GM18873 (cell line): ENCODE results near the gene NR0B2.

Experiments used
- ATAC-seq: cut with Tn5 transposase; IDR thresholded peaks from one replicate; pipeline ENCODE4 v1.9.1; 2021; ENCODE audit warnings: mild to moderate bottlenecking, moderate library complexity, moderate number of reproducible peaks; ENCODE audit not compliant: unreplicated experiment, low FRiP score

Gene NR0B2

DNA sequence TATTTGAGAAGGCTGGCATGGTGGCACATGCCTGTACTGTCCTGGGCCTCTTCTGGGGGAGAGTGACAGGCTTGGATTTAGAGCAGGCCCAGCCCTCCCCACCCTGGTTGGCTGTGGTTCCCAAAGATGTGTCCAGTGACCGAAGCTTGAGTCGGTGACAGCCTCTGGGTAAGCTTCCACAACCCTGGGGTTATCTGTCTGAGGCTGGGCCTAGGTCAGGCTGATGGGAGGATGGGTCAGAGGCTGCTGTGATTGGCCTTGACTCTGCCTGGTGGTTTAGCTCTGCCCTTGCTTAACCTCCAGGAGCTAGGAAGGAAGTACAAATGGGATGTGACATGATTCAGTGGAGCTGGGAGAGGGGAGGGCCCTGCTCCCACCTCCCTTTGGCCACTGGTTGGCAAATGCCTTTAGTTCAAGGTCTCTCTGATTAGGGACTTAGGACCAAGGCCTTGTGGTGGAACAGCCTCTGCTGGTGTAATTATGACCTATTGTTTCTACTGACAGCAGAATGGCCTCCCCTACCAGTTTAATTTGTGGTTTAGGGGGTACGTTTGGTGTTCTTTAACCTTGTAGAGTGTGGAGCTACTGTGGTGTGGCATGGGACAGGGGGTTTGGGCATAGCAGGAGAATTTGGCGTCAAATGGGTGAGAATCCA lies 24.4 kb upstream of the NR0B2 start:
- ATAC-seq = no peak

DNA sequence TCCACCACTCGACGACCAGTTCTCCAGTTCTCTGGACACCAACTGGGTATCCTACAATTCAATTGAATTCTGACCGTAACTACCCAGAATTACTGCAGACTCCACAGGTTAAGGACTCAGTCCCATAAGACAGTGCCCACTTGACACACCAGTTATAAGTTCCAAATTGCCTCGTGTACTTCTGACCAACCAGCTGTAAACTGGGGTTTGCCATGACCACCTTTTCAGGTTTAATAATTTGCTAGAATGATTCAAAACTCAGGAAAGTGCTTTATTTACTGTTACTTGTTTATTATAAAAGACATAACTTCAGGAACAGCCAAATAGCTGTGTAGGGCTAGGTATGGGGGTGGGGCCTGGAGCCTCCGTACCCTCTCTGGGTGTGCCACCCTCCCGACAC lies 23.0 kb upstream of the NR0B2 start:
- ATAC-seq = no peak

DNA sequence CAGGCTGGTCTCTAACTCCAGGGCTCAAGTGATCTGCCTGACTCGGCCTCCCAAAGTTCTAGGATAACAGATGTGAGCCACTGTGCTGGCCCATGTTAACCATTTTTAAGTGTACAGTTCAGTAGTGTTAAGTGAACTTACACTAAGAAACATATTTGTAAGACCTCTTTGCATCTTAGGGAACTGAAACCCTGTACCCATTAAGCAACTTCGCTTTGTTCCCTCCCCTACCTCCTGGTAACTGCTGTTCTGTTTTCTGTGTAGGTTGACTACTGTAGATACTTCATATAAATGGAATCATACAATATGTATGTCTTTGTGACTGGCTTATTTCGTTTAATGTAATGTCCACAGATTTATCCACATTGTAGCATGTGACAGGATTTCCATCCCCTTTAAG lies 18.8 kb upstream of the NR0B2 start:
- ATAC-seq = no peak

DNA sequence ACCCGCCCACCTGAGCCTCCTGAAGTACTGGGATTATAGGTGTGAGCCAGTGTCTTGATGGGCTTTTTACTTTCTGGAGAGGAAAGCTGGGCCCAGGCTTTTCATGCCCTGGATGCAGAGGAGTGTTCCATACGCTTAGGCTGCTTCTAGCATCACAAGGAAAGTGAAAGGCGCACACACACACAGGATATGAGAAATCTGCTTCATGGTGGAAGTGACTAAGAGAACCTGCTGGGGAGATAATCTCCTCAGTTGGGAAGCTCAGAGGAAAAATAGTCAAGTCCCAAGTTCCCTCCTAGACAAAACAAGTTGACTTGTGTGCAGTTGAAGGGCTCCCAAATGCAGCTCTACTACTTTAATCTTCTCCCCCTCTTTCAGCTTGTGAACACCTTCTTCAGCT lies 9.9 kb upstream of the NR0B2 start:
- no peak for ATAC-seq

DNA sequence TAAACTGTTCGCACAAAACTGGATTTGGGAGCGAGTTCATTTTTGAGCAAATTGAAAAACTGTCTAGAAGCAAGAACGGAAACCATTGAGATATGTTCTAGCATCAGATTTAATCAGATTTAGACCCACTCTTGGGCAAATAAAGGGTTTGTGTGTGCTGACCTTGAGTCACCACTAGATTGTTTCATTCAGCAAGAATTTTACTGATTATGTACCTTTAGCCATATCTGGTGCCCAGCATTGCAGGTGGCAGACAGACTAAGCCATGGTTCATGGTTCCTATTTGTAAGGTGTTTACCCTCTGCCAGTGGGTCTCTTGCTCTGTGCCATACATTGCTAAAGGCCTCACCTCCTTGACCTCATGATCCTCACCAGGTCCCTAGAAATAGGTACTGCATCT lies 9.1 kb upstream of the NR0B2 start:
- no peak for ATAC-seq

DNA sequence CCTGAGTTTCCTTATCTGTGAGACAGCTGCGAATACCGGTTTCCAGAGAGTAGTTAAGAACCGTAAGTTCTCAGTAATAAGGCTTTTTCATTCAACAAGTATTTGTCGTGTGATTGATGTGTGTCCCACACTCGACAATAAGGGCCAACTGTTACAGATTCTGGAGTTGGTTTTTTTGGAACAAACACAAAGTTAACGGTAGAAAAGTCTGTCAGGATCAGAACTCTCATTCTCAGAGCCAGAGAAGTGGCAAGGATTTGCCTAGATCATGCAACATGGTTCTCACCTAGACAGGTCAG lies 8.6 kb upstream of the NR0B2 start:
- ATAC-seq = no peak

DNA sequence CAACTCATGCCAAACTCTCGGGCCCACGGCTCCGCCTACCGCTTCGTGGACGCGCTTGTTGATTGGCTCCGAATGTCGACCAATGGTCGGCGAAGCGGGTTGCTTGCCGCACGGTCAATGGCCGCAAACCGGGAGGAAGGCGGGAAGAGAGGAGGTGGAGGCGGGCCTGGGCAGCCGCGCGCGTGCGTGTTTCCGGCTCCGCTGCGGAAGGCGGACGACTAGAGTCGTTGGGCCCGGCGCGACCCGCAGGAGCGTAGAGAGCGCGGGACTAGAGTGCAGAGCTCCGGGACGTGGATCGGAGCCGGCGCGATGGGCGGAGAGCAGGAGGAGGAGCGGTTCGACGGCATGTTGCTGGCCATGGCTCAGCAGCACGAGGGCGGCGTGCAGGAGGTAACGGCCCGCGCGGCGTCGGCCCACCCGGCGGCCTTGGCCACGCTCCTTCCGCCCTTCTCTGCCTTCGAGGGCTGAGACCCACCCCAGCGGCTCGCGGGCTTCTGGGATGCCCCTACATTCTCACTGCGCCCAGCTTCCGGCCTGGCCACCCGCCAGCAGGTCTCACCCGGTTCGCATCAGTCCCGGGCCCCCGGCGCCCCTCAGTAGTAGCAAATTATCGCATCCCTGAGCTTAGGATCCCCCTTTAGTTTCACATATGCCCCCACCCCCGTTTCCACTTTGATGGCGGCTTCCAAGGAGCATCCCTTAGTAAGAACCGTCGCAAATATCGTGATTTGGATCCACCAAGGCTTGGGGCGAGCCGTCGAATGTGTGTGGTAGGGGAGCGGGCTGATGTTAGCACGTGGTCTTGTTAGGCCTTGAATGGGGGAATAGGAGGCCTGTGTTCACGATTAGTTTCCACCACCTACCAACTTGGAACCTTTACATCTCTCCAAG lies 8.0 kb upstream of the NR0B2 start, which contains the start of gene NUDC:
NUDC (plus strand) TSS at position 204 of the 891 bp plus-strand sequence; CDS start at position 310, 106 bp downstream.
- ATAC-seq = peak; percentile 93

DNA sequence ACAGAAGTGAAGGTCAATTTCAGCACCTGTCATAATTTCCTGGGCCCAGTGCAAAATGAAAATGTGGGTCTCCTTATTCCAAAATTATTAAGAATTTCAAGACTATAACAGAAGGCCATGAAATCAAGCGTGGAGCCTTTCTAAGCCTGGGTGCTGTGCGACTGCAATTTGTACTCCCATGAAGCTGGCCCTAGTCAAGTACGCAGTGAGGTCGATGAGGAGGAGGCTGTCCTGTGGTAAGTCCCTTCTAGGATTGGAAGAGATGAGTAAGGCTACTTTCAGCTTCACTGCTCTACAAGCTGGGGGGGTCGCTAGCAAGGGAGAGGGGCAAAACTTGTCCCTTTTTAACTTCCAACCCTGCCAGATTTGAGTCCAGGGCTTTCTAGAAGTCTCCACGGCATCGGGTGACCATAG lies 7.4 kb upstream of the NR0B2 start:
- ATAC-seq = no peak

DNA sequence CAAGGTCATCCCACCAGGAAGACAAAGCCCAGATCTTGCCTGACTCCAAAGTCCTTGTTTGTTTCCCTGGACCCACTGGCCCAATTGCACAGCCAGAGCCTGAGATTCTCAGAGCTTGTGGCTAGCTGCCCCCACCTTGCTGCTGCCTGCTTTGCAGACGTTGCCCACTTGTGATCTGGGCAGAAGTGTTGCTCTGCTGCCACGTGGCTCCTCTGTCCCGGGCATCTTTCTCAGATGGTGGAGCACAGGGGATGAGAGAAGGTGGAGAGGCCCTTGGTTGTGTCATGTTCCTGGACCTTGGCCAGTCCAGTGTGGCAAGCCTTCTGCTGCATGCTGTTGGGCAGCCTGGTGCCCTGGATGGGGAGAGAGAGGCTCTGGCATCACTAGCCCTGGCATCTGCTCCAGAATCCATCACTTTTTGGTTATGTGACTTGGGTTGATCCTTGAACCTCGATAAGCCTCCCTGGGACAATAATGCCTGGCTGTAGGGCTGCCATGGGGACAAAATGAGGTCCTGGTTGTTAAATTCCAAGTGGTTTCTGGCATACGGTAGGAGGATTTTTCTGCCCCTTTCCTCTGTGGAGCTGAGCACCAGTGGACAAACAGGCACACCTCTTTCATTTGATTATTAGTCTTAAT lies 1.5 kb upstream of the NR0B2 start:
- no peak for ATAC-seq

DNA sequence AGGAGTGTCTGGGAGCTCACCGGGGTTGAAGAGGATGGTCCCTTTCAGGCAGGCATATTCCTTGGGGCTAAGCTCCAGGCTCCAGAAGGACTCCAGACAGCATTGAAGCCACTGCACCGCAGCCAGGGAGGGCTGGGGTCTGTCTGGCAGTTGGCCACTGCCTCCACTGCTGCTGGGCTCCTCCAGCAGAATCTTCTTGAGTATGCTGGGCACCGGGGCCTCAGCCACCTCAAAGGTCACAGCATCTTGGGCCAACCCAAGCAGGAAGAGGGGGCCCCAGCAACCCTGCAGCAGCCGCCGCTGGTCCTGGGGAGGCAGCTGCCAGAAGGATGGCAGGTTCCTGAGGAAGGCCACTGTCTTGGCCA lies 404 bp downstream of the NR0B2 start:
- ATAC-seq = no peak

DNA sequence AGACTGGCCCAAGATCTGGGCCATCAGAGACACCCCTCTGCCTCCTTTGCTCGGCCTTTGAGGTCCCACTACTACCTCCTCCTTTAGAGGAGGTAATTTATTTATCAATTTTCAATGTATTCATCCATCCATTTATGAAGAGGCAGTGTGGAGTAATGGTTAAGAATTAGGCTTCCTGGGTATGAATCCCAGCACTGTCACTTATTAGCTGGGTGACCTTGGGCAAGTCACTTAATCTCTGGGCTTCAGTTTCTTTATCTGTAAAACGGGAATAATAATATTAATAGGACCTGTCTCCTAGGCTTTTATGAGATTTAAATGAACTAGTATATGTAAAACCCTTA lies 1.7 kb downstream of the NR0B2 start:
- no peak for ATAC-seq

DNA sequence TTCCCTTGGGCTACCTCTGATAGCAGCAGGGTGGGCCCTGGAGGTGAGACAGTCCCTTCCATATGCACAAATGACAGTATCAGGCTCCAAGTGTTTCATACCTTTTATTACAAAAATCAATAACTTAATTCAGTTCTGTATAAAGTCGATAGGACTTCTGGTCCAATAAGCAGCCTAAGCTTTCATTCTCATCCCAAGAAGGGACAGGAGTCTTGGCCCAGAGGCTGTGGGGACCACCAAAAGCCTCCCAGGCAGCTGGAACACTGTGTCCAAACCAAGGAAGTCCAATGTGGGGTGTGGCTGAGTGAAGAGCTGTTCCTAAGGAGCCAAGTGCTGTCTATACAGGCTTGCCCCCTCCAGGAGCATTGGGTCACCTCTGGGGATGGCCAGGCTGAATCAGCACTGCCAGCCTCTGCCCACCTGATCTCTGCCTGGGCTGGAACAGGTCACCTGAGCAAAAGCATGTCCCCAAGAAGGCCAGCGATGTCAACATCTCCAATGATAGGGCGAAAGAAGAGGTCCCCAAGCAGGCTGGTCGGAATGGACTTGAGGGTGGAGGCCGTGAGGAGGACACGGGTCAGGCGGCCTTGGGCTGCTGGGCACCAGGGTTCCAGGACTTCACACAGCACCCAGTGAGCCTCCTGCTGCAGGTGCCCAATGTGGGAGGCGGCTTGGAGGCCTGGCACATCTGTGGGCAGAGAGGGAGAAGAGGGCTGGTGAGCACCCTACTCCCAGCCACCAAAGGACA lies 2.2 kb downstream of the NR0B2 start:
- ATAC-seq = no peak

DNA sequence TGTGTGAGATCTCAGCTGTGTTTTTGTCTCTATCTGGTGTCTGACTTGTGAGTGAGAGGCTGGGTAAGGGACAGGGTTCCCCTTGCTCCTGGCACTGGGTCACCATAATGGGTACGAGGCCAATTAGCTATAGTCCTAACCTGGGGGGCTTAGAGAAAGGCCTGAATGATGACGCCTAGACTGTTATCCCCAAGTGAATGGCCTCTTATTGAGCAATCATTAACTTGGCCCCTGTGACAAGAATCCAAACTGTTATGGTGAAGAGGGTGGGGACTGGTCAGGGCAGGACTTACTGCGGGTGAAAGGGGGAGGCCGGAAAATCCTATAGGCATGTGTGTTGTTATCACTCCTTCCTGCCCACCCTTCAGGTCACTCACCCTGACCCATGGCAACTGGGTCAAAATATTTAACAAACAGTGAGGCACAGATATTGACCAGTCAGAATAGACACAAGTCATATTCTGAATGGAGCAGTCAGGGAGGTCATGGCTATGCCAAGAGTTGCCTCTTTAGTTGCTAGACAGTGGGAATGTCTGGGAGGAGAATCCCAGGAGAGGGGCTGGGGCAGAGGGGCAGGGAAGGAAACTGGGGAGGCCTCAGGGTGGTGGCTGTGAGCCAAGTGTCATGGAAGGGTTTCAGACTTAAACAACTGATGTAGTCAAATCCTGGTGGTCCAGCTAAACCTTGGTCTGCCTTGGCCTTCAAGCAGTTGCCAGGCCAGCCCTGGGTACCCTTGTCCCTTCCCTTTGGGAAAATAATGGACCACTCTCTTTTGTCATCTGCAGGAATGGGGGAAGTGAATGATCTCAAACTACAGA lies 3.2 kb downstream of the NR0B2 start:
- ATAC-seq = no peak

DNA sequence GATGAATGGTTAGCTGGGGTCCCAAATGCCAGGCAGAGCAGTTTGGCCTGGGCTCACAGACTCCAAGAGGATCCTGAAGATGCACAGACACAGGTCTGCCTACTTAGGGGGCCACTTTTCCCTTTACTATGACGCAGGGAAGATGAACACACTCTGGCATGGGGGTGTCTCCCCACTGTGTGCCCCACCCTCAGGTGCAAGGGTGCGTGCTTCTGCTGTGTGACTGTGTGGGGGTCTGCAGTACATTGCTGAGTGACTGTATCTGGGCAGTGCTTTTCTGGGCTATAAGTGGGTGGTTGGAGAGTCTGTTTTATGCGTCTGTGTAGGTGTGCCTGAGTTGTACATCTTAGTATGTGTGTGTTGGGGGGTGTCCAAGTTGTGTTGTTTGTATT lies 3.8 kb downstream of the NR0B2 start:
- ATAC-seq = no peak

DNA sequence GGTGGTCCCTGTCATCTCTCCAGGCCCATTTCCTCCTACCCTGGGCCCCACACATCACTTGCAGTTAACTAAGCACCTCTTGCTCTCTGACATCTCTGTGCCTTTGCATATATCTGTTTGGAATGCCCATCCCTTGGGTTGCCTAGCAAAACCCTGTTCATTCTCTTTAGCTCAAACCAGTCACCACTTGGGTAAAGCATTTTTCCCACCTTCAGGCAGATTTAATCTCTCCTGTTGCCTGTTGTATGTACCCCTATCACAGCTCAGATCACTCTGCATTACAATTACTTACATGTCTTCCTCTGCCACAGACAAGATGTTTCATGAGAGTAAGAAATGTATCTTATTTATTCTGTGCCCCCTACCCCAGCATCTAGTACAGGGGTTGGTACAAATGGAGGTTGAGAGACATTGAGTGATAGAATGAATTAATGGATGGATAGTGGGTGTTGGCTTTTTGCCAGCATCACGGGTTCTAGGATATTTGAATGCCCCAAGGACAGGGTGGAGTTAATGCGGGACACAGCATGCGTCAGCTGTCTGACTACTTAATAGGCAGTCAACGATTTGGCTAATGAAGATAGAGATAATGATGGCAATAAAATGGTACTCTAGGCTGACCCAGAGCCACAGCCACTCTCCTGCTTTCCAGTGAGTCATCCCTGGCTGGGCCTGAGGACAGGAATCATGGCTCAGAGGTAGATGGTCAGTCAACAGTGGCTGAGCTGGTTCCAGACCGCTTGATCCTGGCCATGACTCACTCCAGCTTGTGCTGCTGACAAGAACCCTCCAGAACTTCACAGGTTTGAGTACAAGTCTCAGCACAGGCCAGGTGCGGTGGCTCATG lies 6.5 kb downstream of the NR0B2 start:
- ATAC-seq = no peak

DNA sequence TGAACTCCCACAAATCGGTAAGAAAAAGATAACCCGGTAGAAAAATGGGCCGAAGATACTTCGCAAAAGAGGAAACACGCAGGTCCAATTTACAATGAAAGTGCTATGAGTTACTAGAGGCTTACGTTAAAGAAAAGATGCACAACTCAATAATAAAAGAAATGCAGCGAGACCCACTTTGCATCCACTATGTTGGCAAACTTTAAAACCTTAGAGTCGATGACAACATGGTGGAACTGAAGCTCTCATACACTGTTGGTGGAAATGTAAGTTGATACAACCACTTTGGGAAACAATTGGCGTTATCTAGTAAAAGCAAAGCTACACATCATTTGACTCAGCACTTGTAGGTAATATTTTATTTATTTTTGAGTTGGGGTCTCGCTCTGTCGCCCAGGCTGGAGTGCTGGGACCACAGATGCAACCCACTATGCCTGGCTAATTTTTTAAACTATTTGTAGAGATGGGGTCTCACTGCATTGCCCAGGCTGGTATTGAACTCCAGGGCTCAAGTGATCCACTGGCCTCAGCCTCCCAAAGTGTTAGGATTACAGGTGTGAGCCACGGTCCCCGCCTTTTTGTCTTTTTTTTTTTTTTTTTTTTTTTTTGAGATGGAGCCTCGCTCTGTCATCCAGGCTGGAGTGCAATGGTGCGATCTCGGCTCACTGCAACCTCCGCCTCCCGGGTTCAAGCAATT lies 12.8 kb downstream of the NR0B2 start:
- no peak for ATAC-seq

DNA sequence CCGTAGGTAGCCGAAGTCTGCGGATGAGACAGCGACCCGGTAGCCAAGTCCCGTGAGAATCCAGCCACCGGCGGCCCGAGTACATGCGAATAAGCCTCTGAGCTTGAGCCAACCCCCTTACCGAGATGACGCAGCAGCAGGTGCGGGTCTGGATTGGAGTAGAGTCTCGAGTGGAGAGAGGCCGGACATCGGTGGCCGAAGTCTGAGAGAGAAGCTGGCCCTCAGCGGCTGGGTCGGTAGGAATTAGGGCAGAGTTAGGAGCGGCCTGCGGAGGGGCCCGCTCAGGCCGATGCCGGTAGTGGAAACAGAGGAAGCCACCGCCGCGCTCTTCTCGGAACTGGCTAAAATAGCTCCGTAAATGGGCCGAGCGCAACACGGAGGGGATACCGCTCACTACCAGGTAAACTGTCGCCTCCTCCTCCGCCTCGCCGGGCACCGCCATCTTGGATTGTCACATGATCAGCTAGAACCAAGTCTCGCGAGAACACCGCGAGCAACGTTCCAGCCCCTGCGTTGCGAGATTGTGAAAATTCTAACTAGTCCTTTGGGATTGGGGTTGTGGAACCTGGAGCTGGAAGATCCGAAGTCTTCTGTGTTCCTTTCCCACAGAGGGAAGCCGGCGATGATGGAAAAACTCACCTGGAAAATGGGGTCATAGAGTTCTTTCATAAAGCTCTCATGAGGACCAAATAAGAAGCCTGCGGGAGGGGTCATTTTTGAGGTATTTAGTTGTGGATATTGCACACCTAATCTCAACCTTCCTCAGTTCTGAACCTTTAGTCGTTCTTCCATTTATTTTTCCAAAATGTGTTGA lies 13.6 kb downstream of the NR0B2 start, which contains the start of gene GPATCH3:
GPATCH3 (minus strand) TSS at position 467 of the 814 bp plus-strand sequence; CDS start at position 442, 25 bp downstream.
- no peak for ATAC-seq

DNA sequence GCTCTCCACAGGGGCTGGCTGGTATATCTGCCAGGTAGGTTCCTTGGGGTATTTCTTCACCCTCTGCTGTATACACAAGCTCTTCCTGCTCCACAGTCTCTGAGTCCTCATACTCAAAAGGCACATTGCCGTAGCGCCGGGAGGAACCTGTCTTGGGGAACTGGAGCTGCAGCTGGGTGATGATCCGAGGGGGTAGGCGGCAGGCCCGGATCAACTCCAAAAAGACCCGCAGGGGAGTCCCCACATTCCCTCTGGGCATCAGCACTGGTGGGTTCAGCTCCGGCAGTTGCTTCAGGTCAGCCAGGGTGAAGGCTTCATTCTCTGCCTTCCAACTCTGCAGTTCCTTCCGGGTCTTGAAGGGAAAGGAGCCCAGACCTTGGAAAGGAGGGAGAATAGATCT lies 16.4 kb downstream of the NR0B2 start:
- ATAC-seq = no peak
